HG02588 (cell line): ENCODE results near the gene TEKT5.

Experiments used
- ATAC-seq: cut with Tn5 transposase; IDR thresholded peaks from one replicate; pipeline ENCODE4 v1.9.1; 2021; ENCODE audit warnings: mild to moderate bottlenecking, moderate library complexity; ENCODE audit not compliant: unreplicated experiment

Gene TEKT5

DNA sequence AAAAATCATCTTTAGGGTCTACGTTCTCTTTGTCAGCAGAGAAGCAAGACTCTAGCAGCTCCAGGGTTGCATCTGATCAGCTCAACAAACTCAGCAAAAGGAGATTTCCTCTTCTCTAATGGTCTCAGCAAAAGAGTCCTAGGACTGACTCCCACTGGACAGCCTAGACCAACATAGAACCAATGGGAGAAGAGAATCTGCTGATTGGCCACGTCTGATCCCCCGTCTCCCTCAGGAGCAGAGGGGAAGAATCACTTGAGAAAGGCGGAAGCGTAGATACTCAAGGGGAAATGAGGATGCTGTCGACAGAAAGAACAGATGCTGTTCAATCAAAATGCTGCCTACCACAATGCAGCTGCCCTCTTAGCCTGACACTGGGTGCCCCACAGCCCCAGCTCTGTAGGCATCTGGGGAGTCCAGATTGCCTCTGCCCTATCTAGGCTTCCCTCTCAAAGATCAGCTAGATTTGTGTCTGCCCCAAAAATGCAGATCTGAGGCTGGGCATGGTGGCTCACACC is 82.8 kb downstream of the TEKT5 start:
- no peak for ATAC-seq

DNA sequence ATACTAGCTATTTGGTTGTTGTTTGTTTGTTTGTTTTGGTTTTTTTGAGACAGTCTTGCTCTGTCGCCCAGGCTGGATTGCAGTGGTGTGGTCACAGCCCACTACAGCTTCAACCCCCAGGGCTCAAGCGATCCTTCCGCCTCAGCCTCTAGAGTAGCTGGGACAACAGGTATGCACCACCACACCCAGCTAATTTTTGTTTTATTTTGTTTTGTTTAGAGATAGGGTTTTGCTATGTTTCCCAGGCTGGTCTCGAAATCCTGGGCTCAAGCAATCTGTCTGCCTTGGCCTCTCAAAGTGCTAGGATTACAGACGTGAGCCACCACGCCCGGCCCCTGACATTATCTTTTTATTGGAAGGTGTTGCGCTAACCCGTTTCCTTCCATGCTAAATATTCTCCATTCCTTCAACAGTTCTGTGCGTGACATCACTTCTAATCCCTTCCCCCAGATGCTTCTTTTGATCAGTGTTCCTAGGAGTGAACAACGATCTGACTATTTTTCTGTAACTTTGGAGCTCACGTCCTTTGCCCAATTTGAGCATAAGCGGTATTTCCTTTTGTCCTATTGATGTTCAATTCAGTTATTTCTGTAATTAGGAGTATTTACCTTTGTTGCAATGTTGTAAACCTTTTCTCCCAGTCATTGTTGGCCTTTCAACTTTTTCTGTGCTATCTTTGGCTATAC is 84.1 kb downstream of the TEKT5 start:
- ATAC-seq: no peak

DNA sequence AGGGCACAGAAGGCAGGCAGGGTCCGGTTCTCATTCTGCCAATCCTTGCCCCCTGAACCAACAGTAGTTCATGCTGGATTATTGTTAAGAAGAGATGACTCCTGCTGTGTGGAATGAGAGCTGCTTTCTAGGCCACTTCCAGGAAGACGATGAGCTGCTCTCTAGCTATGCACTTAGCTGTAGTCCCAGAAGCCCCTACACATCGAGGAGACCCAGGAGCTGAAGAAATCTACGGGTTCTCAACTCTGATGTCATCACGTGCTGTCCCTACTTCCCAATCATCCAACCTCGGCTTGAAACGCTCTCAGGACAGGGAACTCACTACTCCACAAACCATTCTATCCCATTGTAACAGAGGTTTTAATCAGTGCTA is 85.3 kb downstream of the TEKT5 start:
- no peak for ATAC-seq

DNA sequence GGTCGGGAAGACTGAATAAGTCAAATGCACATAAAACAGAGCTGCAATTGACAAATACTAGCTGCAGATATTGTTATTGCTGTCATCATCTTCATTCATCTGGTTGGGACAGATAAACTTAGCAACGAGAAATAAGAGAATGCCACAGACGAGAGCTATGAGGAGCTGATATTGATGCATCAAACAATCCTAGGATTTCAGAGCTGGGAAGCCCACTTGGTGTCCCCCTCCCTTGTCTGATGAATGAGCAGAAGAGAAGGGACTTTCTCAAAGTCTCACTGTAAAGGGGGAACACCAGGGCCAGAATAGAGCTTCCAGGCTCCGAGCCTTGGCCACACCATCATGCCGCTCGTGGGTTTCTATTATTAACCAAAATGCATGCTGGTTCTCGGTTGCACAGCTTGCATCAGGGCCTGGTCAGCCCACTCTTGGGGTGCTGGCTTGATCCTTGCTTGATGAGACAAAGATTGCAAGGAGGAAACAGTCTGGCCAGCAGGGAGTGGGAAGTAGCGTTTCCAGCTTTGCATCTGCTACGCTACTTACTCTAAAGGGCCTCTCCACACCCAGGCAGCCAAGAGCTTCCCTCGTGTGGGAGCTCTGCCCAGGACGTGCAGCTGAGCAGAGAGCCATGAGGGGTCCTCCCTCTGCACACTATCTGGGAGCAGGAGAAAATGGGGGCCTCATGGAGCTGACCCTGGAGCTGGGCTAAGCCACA is 85.9 kb downstream of the TEKT5 start:
- ATAC-seq: no peak

DNA sequence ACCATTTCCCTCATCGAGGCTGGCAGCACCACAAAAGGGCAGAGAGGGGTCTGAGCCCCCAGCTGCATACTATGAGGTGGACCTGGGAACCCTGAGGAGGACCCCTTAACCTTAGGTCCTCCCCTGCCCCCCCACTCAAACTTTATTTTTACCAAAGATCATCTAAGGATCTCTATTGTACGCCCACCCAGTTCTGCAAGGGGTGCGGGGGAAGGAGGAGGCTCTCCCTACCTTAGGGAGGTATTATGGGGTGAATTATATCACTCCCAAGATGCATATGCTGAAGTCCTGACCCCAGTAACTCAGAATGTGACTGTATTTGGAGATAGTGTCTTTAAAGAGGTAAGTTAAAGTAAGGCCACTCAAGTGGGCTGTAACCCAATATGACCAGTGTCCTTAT is 87.6 kb downstream of the TEKT5 start:
- no peak for ATAC-seq

DNA sequence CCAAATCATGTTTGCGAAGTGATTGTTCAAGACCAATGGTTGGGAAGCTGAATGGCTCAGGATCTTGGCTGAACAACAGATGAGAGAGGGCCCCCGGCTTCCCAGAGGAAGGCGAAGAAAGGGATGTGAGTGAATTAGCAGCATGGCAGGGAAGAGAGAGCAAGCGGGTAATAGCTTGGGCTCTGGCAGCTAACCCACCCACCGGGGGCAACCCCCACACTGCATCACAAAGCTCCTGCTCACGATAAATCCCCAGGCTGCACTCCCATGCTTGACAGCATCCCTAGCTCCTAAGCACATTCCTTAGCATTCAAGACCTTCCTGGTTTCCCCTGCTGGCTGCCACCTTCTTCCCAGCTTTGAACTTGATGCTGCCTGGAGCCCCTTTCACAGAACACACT is 88.1 kb downstream of the TEKT5 start:
- no peak for ATAC-seq

DNA sequence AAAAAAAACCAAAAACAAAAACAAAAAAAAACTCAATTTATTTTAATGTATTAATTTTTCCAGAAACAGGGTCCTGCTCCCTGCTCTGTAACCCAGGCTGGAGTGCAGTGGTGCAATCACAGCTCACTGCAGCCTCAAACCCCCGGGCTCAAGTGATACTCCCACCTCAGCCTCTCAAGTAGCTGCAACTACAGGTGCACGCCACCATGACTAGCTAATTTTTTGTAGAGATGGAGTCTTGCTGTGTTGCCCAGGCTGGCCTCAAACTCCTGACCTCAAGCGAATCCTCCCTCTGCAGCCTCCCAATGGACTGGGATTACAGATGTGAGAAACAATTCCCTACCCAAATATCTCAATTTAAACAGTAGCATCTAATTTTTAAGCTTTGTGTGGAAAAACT is 89.1 kb downstream of the TEKT5 start:
- no peak for ATAC-seq

DNA sequence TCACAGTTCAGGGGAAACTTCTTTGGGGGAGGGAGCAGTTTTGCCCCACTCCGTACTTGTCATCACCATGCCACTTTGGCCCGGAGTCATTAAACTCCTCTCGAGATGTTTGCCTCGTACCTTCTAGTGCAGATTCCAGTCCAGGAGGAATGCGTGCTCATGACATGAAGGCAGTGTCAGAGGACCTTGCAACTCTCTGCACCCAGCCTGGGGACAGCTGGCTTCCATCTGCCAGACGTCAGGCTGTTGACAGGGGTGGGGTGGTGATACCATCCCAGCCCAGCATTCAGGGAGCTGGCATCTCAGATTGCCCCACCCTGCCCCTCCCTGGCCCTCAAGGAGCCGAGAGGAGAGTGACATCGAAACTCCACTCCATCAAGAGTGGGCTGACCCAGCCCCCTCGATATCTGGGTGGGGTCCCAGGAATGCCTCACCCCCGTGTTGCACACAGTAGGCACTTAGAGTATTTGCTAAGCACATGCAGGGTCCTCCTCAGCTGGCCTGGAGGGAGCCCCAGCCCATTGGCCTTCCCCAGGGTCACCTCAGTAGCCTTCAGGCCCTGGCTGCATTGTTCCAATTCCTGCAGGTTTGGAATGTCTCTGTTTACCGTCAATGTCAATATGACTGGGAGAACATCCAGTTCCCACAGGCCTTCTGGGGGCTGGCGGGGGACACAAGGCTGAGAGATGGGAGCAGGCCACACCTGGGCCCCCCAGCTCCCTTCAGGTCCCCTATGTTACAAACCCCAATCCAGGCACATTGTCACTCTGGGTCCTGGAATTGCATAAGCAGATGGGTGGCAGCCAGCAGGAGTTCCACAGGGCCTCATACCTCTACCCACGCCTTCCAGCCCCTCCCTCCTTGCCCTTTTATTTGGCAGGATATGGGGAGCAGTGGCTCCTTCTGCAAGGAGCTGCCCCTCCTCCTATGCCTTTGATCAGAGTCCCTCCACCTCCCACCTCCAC is 93.0 kb downstream of the TEKT5 start:
- ATAC-seq: no peak

DNA sequence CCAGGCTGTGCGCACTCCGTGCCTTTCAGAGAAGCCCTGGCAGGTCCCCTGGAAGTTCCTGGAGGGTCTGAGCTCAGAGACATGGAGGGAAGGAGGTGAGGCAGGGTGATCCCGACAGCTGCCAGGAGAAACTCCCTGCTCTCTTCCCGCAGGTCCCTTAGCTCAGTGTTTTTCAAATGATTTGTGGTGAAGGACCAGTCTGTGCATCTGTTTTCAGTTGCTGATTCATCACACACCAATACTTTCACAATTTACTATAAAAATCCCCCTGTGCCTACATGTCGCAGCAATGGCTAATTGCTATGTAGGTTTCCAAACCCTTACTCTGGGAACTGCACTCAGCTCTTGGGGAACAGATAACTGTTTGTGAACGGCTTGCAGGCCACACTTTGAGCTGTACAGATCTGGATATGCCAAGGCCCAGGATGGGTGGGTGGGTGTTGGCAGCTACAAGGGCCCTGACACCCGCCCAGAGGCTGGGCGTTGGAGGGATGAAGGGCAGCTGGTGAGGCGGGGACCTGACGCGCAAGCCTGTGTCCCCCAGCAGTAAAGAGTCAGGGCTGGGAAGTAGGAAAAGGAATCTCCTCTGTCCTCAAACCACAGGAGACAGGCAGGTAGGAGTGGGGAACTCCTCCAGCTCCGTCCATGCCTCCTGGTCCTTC is 93.8 kb downstream of the TEKT5 start:
- ATAC-seq: no peak

DNA sequence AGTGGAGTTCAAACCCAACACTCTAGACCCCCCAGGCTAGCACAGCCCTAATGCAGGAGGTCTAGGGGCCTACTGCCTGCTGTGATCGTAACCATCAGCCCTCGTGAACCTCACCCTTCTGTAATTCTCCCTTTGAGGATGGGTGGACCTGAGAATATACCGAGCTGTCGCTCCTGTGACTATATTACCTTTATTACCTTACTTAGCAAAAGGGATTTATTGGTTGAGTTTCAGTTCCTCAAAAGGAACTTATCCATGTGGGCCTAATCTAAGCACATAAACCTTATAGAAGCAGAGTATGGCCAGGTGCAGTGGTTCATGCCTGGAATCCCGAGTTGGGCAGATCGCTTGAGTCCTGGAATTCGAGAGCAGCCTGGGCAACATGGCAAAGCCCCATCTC is 95.1 kb downstream of the TEKT5 start:
- no peak for ATAC-seq

DNA sequence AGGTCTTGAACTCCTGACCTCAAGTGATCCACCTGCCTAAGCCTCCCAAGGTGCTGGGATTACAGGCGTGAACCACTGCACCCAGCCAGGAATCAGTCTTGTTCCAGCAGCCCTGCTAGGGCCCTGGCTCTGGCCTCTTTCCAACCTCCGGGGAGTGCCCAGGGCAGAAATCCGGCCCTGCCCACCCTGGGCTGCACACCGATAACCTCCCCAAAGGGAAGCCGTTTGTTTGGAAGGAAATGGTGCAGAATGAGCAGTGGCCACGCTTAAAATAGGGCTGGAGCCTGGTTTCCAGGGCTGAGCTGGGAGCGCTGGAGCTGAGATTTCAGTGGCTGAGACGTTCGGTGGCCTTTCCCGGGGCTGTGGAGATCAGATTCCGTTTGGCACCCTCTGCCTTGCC is 96.6 kb downstream of the TEKT5 start:
- ATAC-seq: no peak

DNA sequence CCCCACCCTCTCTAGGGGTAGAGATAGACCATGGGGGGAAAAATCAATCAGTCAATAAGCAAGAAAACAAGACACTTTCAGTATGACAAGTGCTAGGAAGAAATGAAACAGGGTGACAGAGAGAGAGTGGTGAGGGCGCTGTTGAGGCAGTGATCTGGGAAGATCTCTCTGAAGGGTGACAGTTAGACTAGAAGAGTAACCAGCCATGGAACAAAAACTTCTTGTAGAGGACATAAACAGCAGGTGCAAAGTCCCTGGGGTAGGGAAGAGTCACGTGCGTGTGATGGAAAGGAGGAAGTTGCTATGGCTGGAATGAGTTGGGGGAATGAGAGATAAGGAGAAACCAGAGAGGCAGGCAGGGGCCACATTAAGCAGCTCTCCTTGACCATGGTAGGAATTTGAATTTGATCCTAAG is 97.5 kb downstream of the TEKT5 start:
- ATAC-seq: no peak

DNA sequence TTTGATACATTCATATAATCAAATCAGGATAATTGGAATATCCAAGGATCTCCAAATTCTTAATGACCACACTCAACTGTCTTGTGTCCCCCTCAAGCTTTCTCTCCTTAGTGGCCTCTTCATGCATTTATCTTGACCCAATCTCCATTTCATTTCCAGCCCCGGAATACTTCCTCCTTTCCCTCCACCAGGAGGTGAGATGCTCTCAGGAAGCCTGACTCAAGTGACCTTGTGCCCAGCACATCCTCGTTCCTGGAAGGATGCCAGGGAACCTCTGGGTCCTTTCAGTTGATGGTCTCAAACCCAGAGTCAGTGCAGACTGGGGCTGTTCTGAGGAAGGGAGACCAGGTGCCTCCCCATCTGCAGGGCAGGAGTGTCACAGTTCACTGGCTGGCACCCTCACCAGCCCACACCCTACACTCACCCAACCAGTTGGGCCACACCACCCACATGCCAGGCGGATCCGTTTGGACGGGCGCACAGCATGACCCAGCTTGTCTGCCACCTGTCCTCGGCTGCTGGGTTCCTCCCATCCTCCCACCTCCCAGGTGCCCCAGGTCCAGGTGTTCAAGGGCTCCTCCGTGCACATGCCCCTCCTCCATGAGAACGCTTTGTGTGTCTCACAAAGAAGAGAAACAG is 100.3 kb downstream of the TEKT5 start:
- no peak for ATAC-seq

DNA sequence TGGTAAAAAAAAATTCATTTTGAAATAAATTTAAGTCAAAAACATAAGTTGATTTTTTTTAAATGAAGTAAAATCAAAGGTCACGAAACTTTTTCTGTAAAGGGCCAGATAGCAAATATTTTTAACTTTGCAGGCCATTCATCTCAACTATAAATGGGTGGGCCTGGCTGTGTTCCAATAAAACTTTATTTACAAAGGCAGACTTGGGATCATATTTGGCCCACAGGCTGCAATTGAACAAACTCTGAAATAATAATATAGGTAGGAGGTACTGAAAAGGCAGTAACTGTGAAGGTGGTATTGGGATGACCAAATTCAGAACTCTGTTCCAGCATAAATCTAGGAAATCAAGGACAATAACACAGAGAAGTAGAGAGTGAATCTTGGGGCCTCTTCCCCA is 102.1 kb downstream of the TEKT5 start:
- no peak for ATAC-seq

DNA sequence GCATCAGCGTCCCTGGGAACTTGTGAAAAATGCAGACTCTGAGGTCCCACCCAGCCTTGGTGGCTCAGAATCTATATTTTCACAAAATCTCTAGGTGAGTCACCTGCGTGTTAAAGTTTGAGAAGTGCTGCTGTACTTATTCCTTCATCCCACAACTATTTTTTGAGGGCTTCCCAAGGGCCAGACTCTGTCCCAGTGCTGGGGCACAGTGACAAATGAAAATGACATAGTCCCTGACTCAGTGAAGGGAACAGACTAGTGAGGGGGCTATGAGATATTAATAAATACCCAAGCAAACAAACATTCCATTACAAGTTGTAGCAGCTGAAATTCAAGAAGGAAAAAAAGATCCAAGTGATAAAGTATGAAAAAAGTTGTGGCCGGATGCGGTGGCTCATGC is 104.4 kb downstream of the TEKT5 start:
- ATAC-seq: no peak

DNA sequence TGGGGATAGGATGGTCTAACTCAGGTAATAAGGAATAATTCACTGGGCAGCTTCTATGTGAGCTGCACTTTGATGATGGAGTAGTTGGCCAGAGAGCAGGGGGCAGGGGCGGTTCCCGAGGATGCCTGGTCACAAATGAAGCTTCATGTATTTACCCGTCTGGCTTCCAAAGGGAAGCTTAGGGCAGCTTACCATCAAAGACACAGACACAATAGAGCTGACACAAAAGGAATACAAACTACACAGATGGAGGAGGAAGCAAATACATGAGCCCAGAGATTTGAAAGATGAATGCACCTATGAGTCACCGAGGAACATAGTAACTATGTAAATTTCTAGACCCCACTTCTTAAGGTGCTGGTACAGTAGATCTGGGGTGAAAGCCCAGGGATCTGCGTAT is 105.6 kb downstream of the TEKT5 start:
- ATAC-seq: no peak

DNA sequence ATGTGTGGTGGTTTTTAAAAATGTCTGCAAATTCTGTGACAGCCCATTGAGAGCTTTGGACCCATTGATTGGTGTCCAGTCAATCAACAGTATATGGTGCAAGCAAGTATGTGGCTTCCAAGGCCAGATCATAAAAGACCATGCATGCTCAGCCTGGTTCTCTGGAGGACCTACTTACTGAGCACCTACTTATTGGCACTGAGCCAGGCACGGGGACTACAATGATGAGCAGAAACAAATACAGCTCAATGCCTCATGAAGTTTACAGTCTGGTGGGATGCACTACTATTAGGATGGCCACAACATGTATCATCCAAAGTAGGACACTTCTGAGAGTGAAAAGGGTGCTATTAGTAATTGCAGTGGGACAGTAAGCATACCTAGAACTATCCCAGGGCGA is 107.1 kb downstream of the TEKT5 start:
- ATAC-seq: no peak

DNA sequence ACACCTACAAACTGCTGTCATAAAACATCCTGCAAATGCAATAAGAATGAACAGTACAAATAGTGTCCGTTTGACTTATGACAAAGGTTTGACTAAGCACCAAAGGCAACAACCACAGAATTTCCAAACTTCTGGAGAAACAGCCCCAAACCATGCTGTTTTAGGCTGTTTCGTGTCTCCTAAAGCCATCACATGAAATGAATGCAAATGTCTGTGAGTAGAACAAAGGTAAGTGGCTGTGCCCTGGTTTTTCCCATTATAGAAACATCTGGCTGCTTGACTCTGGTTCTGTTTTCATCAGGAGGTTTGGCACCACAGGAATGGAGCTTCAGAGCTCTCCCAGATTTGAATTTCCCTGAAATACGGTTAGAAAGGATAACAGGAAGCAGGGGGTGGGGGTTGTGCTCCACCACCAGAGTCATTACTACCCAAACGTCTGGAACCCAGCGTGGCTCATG is 109.7 kb downstream of the TEKT5 start:
- no peak for ATAC-seq

DNA sequence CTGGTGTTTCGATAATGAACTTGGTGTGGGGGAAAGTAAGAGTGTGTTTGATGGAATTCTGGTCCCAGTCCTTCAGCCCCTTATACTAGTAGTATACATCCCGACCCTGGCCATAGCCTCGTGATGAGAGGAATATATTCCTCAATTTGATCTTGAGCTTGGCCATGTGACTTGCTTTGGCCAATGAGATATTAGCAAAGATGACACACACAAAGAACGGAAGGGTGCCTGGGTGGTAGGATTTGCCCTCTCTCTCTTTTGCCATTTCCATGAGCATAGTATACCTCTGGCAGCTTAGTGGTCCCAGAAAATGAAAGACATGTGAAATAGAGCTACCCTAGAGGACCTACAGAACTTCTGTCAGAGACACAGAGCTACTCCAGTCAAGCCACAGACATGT is 111.5 kb downstream of the TEKT5 start:
- no peak for ATAC-seq

DNA sequence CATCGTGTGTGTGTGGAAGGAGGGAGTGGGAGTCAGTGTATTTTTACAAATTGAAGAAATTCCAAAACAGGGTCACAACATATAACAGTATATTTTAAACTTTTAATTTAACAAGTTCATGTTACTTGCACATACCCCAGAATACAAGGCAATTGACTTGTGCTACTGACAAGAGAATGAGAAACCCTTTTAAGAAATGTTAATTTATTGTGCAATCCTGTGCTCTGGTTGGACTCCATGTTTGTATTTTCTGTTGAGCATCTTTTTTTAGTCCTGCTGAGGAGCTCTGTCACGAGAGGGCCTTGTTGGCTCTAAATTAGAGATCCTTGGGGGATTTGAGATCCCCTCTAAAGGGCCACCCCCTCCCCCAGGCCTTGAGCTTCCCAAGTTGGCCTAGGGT is 113.2 kb downstream of the TEKT5 start:
- no peak for ATAC-seq
